Hematopoietic multipotent progenitor cell treated with erythropoietin and hydrocortisone succinate and interleukin-3 and kit ligand, for 17 days (in vitro differentiated cells): Measurements from ENCODE around the gene TRIM46.
A peak's percentile ranks its signal among the peaks of the same experiment; 100 is the strongest.
"Not testable (repeated sequence)": the region's sequence is repeated elsewhere in the genome, so short reads cannot be mapped to it uniquely, and the experiment has no call there.

ENCODE experiments used
- DNase-seq: peaks from one replicate; pipeline ENCODE4 v3.0.0-alpha.2; 2015; ENCODE audit warnings: low spot score

The TRIM46 gene

GRCh38 chr1:155206891-155207805, 33.5 kb downstream of the TRIM46 start:
- DNase-seq: peak; percentile 92

- no peak for DNase-seq
These were observed 34.3 kb downstream of the TRIM46 start, which contains the start of gene THBS3 for GRCh38 chr1:155207806-155208540. Gene THBS3 (minus strand): TSS chr1:155207897. CDS start chr1:155207876, 21 bp downstream.

GRCh38 chr1:155208541-155209311, 35.1 kb downstream of the TRIM46 start, which contains the start of gene MTX1:
Gene MTX1 (plus strand): TSS chr1:155208695. CDS start chr1:155208805, 110 bp downstream.
- peak; percentile 86 for DNase-seq

- peak; percentile 23 for DNase-seq
These were observed 35.7 kb downstream of the TRIM46 start for GRCh38 chr1:155209312-155209721.

- DNase-seq: no peak
These were observed 36.9 kb downstream of the TRIM46 start for GRCh38 chr1:155210314-155211104.

- DNase-seq: not testable (repeated sequence)
These were observed 37.9 kb downstream of the TRIM46 start for GRCh38 chr1:155211381-155212050.

GRCh38 chr1:155212051-155212440, 38.4 kb downstream of the TRIM46 start:
- DNase-seq: not testable (repeated sequence)

- DNase-seq: not testable (repeated sequence)
These were observed 41.1 kb downstream of the TRIM46 start for GRCh38 chr1:155214702-155215101.

- peak; percentile 31 for DNase-seq
These were observed 45.4 kb downstream of the TRIM46 start for GRCh38 chr1:155218854-155219591.

- no peak for DNase-seq
These were observed 46.0 kb downstream of the TRIM46 start for GRCh38 chr1:155219592-155220031.

GRCh38 chr1:155220211-155220965, 46.7 kb downstream of the TRIM46 start:
- DNase-seq: not testable (repeated sequence)

GRCh38 chr1:155223047-155223446, 49.4 kb downstream of the TRIM46 start:
- DNase-seq: no peak

GRCh38 chr1:155225404-155225759, 51.7 kb downstream of the TRIM46 start:
- not testable (repeated sequence) for DNase-seq

- peak; percentile 76 for DNase-seq
These were observed 52.7 kb downstream of the TRIM46 start for GRCh38 chr1:155226188-155226909.

GRCh38 chr1:155226910-155227260, 53.2 kb downstream of the TRIM46 start:
- DNase-seq: no peak

- DNase-seq: peak; percentile 95
These were observed 53.8 kb downstream of the TRIM46 start for GRCh38 chr1:155227261-155228095.

GRCh38 chr1:155228096-155228427, 54.4 kb downstream of the TRIM46 start:
- no peak for DNase-seq

GRCh38 chr1:155231302-155231701, 57.7 kb downstream of the TRIM46 start:
- not testable (repeated sequence) for DNase-seq
